Naive thymus-derived CD8-positive, alpha-beta T cell (primary cell): Measurements from ENCODE around the gene KRT40. TPM values are rescaled to one million over a fixed set of nuclear protein-coding genes. Genes with fewer than 3 reads are reported as not detected.

Source experiments
- polyA plus RNA-seq, 3 donors: library from polyadenylated mRNA; unstranded; fragments of 300-500 nt; fragmentation: Illumina TruSeq; gene quantifications; one replicate each; pipeline ENCODE4 v1.2.3, GENCODE V29; 2021
- total RNA-seq, 8 experiments: library from RNA in 2 of 8; stranded (reverse) in 2 of 8; gene quantifications; one replicate each; pipeline ENCODE4 v1.2.3 and lab custom pipeline; 2021 to 2026

KRT40 gene
- total and polyA plus RNA-seq, 5 experiments from 2014 or later: not detected

Other genes starting within 250 kb of the KRT40 start
Only the 30 nearest of the 35 such genes appear.
- not detected for gene KRT27, start 201.8 kb downstream of the KRT40 start, total RNA-seq
- not detected for gene KRT27, start 201.8 kb downstream of the KRT40 start, polyA plus RNA-seq
- gene KRT28, start 184.4 kb downstream of the KRT40 start, total RNA-seq: not detected
- gene KRT28, start 184.4 kb downstream of the KRT40 start, polyA plus RNA-seq: not detected
- gene KRT10, start 161.7 kb downstream of the KRT40 start, total RNA-seq: 10 to 100 TPM; 47.8 to 53.7 TPM
- gene KRT10, start 161.7 kb downstream of the KRT40 start, polyA plus RNA-seq: 100 to 1,000 TPM; 185 to 239 (median 204) TPM
- not detected for gene KRT12, start 117.1 kb downstream of the KRT40 start, total RNA-seq
- gene KRT12, start 117.1 kb downstream of the KRT40 start, polyA plus RNA-seq: not detected
- gene KRT20, start 99.1 kb downstream of the KRT40 start, total RNA-seq: not detected
- gene KRT20, start 99.1 kb downstream of the KRT40 start, polyA plus RNA-seq: not detected
- not detected for gene KRT23, start 46.7 kb downstream of the KRT40 start, total RNA-seq
- not detected for gene KRT23, start 46.7 kb downstream of the KRT40 start, polyA plus RNA-seq
- not detected for gene KRT39, start 17.4 kb downstream of the KRT40 start, total RNA-seq
- not detected for gene KRT39, start 17.4 kb downstream of the KRT40 start, polyA plus RNA-seq
- not detected for gene KRTAP3-3, start 9.8 kb upstream of the KRT40 start, total RNA-seq
- gene KRTAP3-3, start 9.8 kb upstream of the KRT40 start, polyA plus RNA-seq: not detected
- gene KRTAP3-2, start 15.6 kb upstream of the KRT40 start, total RNA-seq: not detected
- gene KRTAP3-2, start 15.6 kb upstream of the KRT40 start, polyA plus RNA-seq: not detected
- gene KRTAP3-1, start 24.8 kb upstream of the KRT40 start, total RNA-seq: not detected
- gene KRTAP3-1, start 24.8 kb upstream of the KRT40 start, polyA plus RNA-seq: not detected
- gene KRTAP1-5, start 42.9 kb upstream of the KRT40 start, total RNA-seq: not detected
- gene KRTAP1-5, start 42.9 kb upstream of the KRT40 start, polyA plus RNA-seq: not detected
- gene KRTAP1-4, start 45.9 kb upstream of the KRT40 start, total RNA-seq: not detected
- gene KRTAP1-4, start 45.9 kb upstream of the KRT40 start, polyA plus RNA-seq: not detected
- gene KRTAP1-3, start 50.5 kb upstream of the KRT40 start, total RNA-seq: not detected
- gene KRTAP1-3, start 50.5 kb upstream of the KRT40 start, polyA plus RNA-seq: not detected
- gene KRTAP1-1, start 57.1 kb upstream of the KRT40 start, total RNA-seq: not detected
- not detected for gene KRTAP1-1, start 57.1 kb upstream of the KRT40 start, polyA plus RNA-seq
- not detected for gene KRTAP2-1, start 63.0 kb upstream of the KRT40 start, total RNA-seq
- gene KRTAP2-1, start 63.0 kb upstream of the KRT40 start, polyA plus RNA-seq: not detected
- not detected for gene KRTAP2-2, start 70.9 kb upstream of the KRT40 start, total RNA-seq
- not detected for gene KRTAP2-2, start 70.9 kb upstream of the KRT40 start, polyA plus RNA-seq
- not detected for gene KRTAP2-3, start 75.8 kb upstream of the KRT40 start, total RNA-seq
- gene KRTAP2-3, start 75.8 kb upstream of the KRT40 start, polyA plus RNA-seq: not detected
- gene KRTAP2-4, start 81.6 kb upstream of the KRT40 start, total RNA-seq: not detected
- gene KRTAP2-4, start 81.6 kb upstream of the KRT40 start, polyA plus RNA-seq: not detected
- not detected for gene KRTAP4-7, start 99.8 kb upstream of the KRT40 start, total RNA-seq
- not detected for gene KRTAP4-7, start 99.8 kb upstream of the KRT40 start, polyA plus RNA-seq
- gene KRTAP4-8, start 113.8 kb upstream of the KRT40 start, total RNA-seq: not detected
- not detected for gene KRTAP4-8, start 113.8 kb upstream of the KRT40 start, polyA plus RNA-seq
- gene KRTAP4-16, start 117.9 kb upstream of the KRT40 start, total RNA-seq: not detected
- not detected for gene KRTAP4-16, start 117.9 kb upstream of the KRT40 start, polyA plus RNA-seq
- gene KRTAP4-9, start 121.1 kb upstream of the KRT40 start, total RNA-seq: not detected
- gene KRTAP4-9, start 121.1 kb upstream of the KRT40 start, polyA plus RNA-seq: not detected
- not detected for gene KRTAP4-11, start 134.0 kb upstream of the KRT40 start, total RNA-seq
- gene KRTAP4-11, start 134.0 kb upstream of the KRT40 start, polyA plus RNA-seq: not detected
- gene KRTAP4-12, start 139.9 kb upstream of the KRT40 start, total RNA-seq: not detected
- gene KRTAP4-12, start 139.9 kb upstream of the KRT40 start, polyA plus RNA-seq: under 1 TPM in 1 of 3 donors, not detected in 2; 0.15 TPM
- gene KRTAP4-6, start 156.2 kb upstream of the KRT40 start, total RNA-seq: not detected
- gene KRTAP4-6, start 156.2 kb upstream of the KRT40 start, polyA plus RNA-seq: not detected
- not detected for gene KRTAP4-5, start 165.5 kb upstream of the KRT40 start, total RNA-seq
- gene KRTAP4-5, start 165.5 kb upstream of the KRT40 start, polyA plus RNA-seq: not detected
- gene KRTAP4-4, start 176.4 kb upstream of the KRT40 start, total RNA-seq: not detected
- gene KRTAP4-4, start 176.4 kb upstream of the KRT40 start, polyA plus RNA-seq: not detected
- gene KRTAP4-3, start 183.9 kb upstream of the KRT40 start, total RNA-seq: not detected
- not detected for gene KRTAP4-3, start 183.9 kb upstream of the KRT40 start, polyA plus RNA-seq
- gene KRTAP4-2, start 193.9 kb upstream of the KRT40 start, total RNA-seq: not detected
- not detected for gene KRTAP4-2, start 193.9 kb upstream of the KRT40 start, polyA plus RNA-seq
- gene KRTAP4-1, start 200.6 kb upstream of the KRT40 start, total RNA-seq: not detected
- not detected for gene KRTAP4-1, start 200.6 kb upstream of the KRT40 start, polyA plus RNA-seq